GOT3 (cell line): ENCODE measurements around the gene ARFGAP3.

Experiments used
- DNase-seq: peaks from one replicate; lab custom pipeline; 2025; ENCODE audit warnings: mixed read lengths; lab: John Stamatoyannopoulos, UW

The ARFGAP3 gene

GRCh38 chr22:42819412-42820044, 37.5 kb downstream of the ARFGAP3 start:
- DNase-seq: no peak

GRCh38 chr22:42817556-42817955, 39.5 kb downstream of the ARFGAP3 start:
- DNase-seq: no peak

GRCh38 chr22:42816336-42816735, 40.7 kb downstream of the ARFGAP3 start:
- DNase-seq: no peak

GRCh38 chr22:42814616-42815015, 42.5 kb downstream of the ARFGAP3 start:
- no peak for DNase-seq

- no peak for DNase-seq
These were observed 42.9 kb downstream of the ARFGAP3 start for GRCh38 chr22:42814215-42814614.

GRCh38 chr22:42813501-42813900, 43.6 kb downstream of the ARFGAP3 start:
- DNase-seq: no peak

GRCh38 chr22:42811459-42811858, 45.6 kb downstream of the ARFGAP3 start:
- DNase-seq: no peak

GRCh38 chr22:42808521-42808920, 48.6 kb downstream of the ARFGAP3 start:
- no peak for DNase-seq

- DNase-seq: no peak
These were observed 49.9 kb downstream of the ARFGAP3 start for GRCh38 chr22:42807185-42807584.

GRCh38 chr22:42805998-42806830, 50.9 kb downstream of the ARFGAP3 start:
- DNase-seq: no peak

GRCh38 chr22:42805016-42805997, 51.8 kb downstream of the ARFGAP3 start:
- DNase-seq: no peak

GRCh38 chr22:42803389-42803788, 53.7 kb downstream of the ARFGAP3 start:
- DNase-seq: no peak

GRCh38 chr22:42801252-42802080, 55.6 kb downstream of the ARFGAP3 start:
- no peak for DNase-seq

GRCh38 chr22:42800451-42801251, 56.4 kb downstream of the ARFGAP3 start:
- no peak for DNase-seq

- no peak for DNase-seq
These were observed 57.3 kb downstream of the ARFGAP3 start for GRCh38 chr22:42799461-42800405.

GRCh38 chr22:42799061-42799460, 58.0 kb downstream of the ARFGAP3 start:
- no peak for DNase-seq

GRCh38 chr22:42797011-42797410, 60.1 kb downstream of the ARFGAP3 start:
- DNase-seq: no peak

GRCh38 chr22:42796081-42796480, 61.0 kb downstream of the ARFGAP3 start:
- no peak for DNase-seq
